NCI-H82 treated with DMSO at 0.1 percent for 48 hours (cell line): ENCODE results near the gene CDK11B.
"Not testable (repeated sequence)": the region's sequence is repeated elsewhere in the genome, so short reads cannot be mapped to it uniquely, and the experiment has no call there.

Experiments used
- DNase-seq: peaks from one replicate; lab custom pipeline; 2025; ENCODE audit not compliant: unreplicated experiment; lab: John Stamatoyannopoulos, UW

The CDK11B gene

DNA sequence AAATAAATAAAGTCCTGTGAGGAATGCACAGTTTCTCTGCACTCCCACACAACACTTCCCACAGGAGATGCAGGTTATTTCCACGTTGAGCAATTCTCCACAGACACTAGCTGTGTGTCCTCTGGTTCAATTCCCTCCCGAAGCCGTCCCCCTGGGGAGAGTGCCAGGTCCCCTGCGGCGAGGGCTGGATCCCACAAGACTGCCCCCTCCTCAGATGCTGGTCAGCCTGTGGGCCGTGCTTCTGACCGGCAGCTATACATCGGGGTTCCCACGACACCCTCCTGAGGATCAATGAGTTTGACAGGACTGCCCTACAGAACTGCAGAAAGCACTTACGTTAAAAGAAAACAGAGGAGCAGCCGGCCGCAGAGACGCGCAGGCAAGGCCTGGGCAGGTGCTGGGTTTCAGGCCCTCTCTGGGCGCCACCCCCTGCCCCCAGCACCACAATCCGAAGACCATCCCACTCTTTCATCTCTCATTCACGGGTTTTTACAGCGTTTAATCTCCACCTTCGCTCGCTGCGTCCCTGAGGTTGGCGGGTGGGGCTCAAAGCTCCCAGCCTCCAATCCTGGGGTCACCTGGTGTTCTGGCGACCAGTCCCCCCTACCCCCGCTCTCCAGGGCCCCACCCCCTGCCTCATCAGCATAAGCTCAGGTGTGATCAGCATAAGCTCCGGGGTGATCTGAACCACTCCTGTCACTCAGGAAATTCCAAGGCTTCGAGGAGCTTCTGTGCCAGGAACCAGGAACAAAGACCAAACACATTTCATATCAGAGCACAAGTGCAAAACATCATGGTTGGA is 24.5 kb upstream of the CDK11B start:
- no peak for DNase-seq

DNA sequence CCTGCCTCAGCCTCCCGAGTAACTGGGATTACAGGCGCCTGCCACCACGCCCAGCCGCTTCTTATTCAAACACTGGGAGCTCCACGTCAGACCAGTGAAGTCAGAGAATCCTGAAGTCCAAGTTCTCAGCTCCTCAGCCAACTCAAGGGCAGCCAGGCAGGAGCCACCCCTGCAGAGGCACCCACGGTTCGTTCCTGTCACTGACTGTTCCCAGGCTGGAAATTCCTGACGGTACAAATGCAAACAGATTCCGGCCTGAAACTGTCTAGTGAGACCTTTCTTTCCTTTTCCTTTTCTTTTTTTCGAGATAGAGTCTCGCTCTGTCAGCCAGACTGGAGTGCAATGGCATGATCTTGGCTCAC is 22.1 kb upstream of the CDK11B start:
- DNase-seq = no peak

DNA sequence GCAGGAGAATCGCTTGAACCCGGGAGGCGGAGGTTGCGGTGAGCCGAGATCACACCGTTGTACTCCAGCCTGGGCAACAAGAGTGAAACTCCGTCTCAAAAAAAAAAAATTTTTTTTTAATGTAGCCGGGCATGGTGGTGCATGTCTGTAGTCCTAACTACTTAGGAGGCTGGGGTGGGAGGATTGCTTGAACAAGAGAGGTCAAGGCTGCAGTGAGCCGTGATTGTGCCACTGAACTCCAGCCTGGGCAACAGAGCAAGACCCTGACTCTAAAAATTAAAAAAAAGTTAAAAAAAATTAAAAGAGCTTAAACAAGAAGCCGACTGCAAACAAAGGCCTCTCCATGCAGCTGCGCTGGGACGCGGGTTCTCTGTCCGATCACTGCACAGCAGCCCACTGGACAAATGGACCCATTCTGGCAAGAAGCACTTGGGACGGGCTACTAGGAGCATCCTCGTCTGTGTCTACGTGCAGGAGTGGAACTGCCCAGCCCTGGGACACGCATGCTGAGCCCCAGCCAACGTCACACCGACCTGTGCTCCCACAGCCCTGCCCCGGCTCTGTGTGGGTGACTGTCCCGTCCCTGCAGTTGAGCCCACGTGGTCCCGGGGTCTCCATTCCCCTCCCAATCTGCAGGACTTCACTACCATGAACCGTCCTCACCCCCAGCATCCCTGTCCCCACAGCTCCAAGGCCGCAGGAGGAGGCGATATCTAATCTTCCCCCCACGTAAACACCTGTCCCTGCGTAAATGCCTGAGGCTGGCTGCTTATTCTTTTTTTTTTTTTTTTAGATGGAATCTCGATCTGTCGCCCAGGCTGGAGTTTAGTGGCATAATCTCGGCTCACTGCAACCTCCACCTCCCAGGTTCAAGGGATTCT is 21.5 kb upstream of the CDK11B start:
- no peak for DNase-seq

DNA sequence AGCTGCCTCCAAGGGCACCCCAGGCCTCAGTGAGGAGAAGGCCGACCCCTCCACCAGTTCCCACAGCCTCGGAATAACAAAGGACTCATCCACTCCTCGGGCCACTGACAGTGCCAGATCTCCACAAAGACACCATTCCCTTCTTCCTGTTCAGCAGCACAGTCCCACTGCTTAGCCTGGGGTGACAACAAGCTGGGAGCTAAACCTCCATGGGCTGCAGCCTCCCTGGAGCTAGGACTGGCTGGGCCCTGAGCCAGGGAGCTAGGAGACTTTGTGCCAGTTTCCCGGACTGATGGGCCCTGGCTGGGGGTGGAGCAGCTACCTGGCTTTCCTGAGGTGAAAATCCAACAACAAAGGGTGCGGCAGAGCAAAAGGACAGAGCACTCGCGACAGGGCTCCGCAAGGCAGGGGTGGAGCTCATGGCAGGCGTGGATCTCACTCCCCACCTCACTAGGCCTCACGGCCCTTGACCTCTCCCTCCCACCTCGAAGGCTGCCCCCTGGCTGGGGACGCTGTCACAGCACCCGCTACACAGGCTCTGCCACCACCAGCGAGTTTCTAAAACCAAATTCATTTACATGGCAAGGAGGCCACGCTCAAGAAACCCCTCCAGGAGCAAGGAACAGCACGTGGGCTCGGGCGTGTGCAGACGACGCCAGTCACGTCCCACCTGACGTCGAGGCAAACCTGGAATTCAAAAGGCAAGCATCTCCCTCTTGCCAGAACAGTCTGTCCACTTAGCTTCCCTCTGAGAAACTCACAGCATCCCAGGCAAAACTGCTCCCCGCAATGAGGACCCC is 20.0 kb upstream of the CDK11B start:
- no peak for DNase-seq

DNA sequence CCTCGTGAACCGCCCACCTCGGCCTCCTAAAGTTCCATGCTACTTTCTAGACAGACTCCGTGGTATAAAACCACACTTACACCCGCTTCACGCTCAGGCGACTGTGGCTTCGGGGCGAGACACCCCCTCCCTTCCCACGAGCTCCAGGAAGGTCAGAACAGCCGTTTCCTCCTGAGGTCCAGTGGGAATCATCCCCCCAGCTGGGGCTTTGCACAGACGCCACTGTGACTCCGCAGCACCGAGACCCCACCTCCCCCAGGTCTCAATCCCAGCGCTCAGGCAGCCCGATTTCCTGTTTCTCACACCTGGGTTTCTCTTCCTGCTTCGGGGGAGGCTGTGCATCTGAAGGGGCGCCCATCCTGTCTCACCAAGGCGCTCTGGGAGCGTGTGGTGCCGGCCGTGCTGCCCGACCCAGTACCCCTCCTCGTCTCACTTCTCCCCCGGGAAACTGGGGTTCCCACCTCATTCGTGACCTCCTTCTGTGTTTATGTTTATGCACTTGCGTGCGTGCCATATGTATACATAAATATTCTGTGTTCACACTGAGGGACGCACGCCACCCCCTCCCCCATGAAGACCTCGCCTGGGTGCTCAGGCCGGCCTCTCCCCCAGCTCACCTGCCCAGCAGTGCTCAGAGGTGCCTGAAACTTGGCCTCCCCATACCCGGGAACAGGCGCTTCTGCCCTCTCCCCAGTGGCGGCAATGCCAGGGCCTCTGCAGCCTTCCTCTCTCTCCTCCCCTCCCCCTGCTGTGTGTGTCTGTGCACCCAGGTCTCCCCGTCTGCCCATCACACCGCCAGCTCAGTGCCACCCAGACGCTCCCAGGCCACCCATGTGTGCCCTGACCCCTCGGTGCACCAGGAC is 19.1 kb upstream of the CDK11B start:
- DNase-seq = no peak

DNA sequence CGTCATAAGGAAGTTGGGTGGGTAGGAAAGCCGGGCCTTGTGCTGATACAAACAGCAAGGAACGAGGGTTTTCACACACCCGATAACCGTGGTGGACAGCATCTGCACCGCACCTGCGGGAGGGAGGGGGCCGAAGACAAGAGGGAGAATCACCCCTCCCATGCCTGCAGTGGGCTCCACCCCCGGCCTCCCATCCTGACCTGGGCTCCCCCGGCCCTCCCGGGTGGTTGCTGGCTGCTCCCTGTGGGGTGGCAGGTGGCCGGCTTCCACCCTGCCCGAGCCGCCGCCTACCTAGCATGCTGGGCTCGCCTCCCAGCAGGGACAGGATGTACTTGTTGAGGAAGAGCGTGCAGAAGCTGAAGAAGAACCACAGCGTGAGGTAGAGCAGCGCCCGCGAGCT is 17.3 kb upstream of the CDK11B start:
- not testable (repeated sequence) for DNase-seq

DNA sequence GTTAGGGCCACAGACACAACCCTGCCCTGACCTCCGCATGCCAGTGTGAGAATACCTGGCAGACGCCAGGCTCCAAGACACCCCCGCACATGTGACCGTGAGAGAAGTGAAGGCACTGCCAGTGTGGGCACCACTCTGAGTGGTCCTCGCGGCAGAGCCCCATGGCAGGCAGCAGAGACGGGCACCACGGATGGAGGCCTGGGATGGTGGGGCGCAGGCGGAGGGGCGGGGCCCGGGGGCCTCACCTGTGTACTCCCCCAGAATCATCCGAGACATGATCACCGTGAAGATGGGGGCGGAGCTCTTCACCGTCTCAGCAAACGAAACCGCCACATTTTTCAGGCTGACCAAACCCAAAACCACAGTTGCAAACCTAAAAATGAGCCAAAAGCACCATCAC is 16.4 kb upstream of the CDK11B start:
- not testable (repeated sequence) for DNase-seq

DNA sequence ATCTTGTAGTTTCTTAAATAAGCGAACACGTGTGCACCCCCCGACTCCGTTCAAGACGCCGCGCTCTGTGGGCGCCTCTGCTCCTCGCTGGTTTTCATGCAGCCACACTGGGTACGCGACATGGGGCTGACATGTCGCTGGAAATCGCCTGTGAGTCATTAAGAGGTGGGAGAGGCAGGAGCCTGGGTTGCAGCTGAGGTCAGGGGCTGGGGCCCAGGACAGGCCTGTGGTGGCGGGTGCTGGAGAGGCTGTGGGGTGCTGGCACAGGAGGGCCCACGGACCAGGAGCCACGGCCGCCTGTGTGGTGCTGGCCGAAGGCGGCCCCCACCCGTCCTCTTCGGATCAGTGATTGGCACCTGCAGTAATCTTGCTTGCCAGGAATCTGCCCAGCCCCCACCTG is 16.0 kb upstream of the CDK11B start:
- DNase-seq = not testable (repeated sequence)

DNA sequence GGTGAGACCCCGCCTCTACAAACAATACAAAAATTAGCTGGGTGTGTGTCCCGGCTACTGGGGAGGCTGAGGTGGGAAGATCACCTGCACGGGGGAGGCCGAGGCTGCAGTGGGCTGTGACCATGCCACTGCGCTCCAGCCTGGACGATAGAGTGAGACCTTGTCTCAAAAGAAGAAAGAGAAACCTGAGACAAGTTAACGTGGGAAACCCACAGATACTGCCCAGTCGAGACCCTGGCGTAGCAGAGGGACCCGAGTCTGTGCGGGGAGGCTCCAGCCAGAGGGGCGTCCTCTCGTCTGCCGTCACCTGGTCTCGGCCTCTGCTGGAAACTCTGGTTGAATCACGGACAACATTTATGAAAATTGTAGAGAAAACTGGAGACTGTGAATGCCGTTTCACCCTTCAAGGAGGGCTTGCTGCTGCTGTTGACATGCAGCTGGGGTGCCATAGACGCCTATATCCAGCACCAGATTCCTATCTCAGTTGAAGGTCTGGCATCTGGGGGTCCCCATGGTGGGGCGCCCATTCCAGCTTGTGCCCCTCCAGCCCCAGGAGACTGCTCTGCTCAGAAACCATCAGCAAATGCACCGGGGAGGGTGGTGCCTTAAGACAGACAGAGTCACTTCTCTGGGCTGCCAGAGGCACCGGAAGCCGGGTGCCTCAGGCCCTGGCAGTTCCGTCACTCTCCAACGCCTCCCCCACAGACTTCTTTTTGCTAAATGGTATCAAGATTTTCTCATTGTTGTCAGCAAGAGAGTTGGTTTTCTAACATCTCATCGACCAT is 13.6 kb upstream of the CDK11B start:
- no peak for DNase-seq

DNA sequence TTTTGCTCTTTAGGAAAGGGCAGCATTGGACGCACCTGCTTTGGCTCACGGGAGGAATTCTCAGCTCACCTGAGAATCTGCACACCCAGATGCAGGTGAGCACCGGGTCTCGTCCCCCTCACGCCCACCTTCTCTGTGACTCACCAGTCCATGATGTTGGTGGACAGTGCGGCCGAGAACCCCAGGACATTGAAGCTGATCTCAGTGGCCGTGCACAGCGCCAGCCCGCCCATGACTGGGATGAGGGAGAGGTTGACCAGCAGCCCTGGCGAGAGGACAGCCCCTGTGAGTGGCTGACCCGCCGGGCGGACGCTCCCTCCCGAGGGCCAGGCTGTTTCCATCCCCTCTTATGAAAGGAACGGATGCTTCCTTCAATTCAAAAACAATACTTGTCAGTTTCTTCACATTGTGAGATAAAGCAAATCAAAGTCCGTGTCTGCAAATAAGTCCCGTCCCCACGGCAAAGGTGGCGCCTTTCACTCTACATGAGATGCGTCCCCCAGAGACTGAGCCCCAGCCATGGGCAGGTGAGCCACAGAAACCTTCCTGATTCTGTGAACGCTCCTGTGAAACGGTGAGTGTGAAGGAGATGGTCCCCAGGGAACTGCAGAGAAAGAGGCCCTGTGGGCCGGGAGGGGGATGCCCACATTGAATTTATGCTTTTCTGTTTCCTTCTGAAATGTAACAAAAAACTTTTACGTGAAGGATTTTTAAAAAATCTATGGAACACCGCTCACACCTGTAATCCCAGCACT is 12.7 kb upstream of the CDK11B start:
- no peak for DNase-seq

DNA sequence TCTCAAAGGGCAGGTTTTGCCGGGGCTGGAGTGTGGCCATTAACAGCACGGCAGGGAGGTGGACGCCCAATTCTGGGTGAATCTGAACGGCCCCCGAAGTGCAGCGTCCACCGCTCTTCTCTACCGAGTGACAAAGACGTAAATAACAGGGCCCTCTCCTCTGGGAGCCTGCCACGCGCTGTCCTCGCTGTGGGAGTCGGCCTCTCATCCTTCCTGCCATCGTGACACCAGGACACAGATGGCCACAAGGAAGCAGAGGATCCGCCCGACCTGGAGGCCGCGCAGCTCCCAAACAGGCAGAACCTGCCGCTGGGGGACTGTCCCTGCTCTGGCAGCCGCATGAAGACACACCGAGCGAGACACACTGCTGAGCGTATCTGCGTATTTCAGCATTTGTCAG is 12.1 kb upstream of the CDK11B start:
- DNase-seq = no peak

DNA sequence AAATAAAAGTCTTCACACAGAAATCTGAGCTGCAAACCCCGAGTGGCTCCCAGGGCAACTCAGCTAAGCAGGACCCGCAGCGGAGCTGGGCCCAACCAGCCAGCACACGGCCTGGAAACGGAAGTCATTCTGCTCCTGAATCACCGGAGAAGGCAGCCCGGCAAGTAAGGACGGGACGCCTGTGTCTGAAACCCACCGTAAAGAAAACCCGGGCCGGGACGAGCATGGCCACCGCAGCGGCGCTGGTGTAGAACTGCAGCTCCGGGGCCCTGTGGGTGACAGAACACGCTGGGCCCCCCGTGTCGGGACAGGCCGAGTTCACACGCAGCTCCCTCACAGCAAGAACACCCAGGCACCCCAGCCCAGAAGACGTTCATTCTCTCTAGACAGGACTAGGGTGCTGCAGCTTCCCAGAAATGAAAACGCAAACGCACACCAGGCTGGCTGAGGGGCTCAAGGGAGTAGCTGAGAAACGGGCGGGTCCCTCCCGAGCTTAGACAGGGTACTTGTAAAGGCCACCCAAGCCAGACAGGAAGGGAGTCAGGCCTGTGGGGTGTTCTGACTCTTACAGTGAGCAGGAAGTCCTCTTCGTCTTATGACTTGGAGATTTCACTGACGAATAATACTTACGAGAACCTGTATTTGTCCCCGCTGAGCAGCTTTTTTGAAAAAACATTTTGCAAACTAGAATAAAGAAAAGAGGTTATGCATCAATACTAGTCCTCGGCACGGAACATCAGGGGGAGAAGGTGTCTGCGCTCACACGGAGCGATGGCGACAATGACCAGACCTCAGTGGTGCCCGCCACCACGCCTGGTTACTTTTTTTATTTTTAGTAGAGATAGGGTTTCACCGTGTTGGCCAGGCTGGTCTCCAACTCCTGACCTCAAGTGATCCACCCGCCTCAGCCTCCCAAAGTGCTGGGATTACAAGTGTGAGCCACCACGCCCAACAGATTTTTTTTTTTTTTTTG is 10.9 kb upstream of the CDK11B start:
- no peak for DNase-seq

DNA sequence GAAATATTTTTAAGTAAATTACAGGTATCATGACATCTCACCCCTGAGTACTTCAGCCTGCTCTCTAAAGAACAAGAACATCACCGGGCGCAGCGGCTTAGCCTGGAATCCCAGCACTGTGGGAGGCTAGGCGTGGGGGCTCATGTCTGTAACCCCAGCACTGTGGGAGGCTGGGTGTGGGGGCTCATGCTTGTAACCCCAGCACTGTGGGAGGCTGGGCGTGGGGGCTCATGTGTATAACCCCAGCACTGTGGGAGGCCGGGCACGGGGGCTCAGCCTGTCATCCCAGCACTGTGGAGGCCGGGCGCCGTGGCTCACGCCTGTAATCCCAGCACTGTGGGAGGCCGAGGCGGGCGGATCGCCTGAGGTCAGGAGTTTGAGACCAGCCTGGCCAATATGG is 7.7 kb upstream of the CDK11B start:
- no peak for DNase-seq

DNA sequence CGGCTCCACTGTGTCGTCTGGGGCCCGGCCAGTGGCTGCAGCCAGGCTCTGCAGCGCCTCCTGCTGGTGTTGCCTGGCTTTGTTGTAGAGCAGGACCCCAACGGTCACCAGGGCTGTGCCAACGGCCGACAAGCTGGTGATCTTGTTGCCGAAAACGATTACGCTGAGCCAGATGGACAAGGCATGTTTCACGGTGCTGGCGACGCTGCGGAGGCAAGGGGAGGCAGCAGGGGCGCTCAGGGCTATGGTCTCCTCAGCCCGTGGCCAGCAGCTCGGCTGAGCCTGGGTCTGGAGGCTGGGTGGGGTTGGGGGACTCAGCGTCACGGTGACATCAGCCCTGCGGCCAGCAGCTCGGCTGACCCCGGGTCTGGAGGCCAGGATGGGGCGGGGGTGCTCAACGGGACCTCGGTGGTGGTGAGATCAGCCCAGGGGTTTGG is 7.0 kb upstream of the CDK11B start:
- no peak for DNase-seq

DNA sequence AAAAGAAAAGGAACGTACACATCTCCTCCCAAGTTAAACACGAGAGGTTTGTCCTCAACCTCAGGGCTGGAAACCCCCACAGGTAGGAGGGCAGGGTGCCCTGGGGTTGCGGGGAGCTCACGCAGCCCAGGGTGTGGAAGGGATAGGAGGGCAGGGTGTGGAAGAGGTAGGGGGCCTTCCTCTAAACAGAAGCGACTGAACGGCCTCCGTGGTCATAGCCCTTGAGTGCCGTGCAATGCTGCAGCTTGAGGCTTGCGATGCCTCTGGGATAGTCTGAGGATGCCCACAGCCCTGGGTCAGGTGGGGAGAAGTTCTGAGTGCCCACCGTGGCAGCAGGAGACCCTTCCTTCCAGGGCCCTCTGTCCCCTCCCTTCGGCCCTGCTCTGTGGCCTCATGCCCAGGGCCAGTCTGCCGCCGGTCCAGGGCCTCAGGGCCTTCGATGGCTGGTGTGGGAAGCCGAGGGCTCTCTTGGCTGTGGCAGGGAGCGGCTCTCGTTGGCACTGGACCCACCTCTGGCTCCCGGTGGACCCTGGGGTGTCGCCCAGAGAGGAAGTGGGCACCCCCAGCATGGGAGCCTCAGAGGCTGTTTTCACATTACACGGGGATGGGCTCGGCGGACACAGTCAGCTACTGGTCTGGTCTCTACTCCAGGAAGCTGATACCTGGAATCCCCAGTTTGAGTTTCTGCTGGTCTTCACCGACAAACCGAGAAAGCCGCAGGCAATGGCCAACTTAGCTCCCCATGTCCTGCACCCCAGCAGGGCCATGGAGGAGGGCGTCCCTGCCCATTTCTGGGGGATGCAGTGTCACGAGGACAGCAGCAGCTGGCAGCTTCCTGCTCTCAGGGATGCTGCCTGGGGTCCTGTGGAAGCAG is 6.4 kb upstream of the CDK11B start:
- no peak for DNase-seq

DNA sequence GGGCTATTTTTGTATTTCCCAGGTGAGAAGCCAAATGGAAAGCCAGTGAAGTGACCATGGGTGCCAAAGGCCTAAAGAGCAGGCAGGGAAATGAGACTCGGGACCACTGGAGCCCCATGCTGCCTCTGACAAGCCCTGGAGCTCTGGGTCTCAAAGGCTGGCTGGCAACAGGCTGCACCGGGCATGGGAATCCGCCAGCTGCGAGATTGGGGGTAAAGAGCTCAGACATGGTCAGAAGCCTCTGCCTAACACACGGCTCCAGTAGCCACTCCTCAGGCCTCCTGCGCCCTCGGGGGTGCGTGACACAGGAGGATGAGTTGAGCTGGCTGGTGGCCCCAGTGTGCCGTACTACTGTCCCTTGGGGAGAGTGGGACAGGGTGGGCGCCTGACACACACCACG is 5.5 kb upstream of the CDK11B start:
- DNase-seq = not testable (repeated sequence)
